HG02623 (cell line): Measurements from ENCODE around the gene RPN1.
"Not testable (repeated sequence)": the region's sequence is repeated elsewhere in the genome, so short reads cannot be mapped to it uniquely, and the experiment has no call there.

Source experiments
- ATAC-seq: cut with Tn5 transposase; IDR thresholded peaks from one replicate; pipeline ENCODE4 v1.9.1; 2021; ENCODE audit warnings: moderate library complexity; ENCODE audit not compliant: unreplicated experiment

RPN1 gene

DNA sequence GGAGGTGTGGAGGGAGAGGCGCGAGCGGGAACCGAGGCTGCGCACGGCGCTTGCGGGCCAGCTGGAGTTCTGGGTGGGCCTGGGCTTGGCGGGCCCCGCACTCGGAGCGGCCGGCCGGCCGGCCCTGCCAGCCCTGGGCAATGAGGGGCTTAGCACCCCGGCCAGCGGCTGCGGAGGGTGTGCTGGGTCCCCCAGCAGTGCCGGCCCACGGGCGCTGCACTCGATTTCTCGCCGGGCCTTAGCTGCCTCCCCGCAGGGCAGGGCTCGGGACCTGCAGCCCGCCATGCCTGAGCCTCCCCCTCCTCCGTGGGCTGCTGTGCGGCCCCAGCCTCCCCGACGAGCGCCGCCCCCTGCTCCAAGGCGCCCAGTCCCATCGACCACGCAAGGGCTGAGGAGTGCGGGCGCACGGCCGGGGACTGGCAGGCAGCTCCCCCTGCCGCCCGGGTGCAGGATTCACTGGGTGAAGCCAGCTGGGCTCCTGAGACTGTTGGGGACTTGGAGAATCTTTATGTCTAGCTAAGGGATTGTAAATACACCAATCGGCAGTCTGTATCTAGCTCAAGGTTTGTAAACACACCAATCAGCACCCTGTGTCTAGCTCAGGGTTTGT, 2.9 kb upstream of the RPN1 start:
- ATAC-seq = not testable (repeated sequence)

DNA sequence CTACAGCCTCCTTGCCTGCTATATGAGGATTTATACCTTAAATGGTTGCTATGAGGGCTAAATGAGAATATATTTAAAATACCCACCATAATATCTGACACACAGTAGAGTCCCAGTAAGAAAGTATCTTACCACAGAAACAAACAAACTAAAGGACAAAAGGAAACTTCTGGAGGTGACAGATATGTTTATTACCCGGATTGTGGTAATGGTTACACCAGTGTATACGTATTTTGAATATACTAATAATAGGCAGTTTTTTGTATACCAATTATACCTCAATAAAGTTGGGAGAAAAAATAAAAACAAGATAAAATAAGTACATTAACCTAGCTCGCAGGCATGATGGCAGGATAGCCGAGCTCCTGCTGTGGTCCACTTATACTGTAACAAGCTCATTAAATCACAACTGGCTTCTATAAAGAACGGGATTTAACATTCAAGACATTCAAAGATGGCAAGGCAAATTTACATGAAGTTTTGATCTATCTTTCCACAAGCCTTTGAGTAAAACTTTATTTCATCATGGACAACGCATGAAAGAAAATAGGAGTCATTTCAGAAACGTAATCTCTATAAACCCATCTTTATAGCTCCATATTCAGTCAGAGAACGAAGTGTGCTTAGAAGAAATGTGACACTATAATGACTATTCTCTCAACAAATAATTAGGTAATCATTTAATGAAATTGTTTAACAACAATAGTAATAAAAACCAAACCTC, 1.5 kb downstream of the RPN1 start:
- ATAC-seq = no peak

DNA sequence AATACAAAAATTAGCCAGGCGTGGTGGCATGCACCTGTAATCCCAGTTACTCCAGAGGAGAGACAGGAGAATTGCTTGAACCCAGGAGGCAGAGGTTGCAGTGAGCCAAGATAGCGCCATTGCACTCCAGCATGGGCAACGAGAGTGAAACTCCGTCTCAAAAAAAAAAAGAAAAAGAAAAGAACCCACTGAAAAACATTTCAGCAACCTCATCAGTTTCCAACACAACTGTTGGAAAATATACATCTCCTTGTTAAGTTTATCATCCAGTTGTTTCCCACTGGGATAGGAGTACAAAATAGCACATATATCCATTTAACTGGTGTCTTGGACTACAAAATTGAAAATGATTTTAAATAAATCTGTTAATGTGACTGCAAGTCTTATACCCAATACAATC, 2.2 kb downstream of the RPN1 start:
- no peak for ATAC-seq

DNA sequence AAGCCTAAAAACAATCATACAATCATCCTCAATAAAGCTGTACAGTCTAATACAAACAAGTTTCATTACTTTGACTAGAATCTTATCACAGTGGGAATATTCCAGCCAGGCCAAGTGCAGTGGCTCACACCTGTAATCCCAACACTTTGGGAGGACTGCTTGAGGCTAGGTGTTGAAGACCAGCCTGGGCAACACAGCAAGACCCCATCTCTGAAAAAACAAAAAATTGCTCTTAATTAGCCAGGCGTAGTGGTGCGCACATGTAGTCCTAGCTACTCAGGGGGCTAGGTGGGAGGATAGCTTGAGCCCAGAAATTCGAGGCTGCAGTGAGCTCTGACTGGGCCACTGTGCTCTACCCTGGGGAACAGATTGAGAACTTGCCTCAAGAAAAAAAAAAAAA, 3.3 kb downstream of the RPN1 start:
- ATAC-seq = no peak

DNA sequence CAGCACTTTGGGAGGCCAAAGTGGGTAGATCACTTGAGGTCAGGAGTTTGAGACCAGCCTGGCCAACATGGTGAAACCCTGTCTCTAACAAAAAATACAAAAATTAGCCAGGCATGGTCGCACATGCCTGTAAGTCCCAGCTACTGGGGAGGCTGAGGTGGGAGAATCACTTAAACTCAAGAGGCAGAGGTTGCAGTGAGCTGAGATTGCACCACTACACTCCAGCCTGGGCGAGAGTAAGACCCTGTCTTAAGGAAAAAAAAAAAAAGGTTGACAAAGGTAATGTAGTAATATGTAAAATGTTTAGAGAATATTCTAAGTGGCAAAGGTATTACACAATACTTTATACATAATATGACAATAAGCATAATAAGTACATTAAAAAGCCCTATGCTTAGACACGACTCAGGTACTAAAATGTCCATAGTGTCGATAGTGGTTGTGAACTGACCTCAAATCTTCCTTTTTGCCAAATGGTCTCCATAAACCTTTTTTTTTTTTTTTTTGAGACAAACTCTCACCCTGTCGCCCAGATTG, 16.5 kb downstream of the RPN1 start:
- ATAC-seq = no peak

DNA sequence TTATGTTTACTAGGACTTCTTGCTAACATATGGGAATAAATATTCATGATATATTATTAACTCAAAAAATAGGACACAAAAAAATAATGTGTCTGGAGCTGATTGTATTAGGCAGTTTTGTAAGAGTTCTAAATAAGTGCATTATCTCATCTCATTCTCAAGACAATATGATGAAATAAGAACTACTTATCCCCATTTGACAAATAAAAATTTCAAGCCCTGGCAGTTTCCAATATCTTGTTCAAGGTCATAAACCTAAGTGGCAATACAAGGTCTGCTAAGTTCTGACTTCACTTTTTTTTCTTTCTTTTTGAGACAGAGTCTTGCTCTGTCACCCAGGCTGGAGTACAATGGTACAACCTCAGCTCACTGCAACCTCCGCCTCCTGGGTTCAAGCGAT, 18.3 kb downstream of the RPN1 start:
- no peak for ATAC-seq

DNA sequence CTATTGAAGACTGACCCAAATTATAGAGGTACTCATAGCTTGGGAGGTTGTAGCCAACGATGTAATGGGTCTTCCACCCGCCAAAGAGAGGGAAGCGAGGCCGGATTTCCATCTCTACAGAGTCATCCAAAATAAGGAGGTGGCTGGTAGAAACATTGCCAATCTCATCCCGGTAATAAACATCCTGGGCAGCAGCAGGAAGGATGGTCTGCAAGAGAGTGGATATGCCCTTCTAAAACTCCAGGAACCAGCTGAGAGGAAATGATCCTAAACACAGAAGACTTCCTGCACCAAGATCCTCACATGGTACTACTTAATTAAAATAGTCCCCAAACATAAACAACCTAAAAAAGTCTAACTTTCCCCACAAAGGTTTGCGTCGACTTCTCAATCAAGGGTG, 20.7 kb downstream of the RPN1 start:
- no peak for ATAC-seq

DNA sequence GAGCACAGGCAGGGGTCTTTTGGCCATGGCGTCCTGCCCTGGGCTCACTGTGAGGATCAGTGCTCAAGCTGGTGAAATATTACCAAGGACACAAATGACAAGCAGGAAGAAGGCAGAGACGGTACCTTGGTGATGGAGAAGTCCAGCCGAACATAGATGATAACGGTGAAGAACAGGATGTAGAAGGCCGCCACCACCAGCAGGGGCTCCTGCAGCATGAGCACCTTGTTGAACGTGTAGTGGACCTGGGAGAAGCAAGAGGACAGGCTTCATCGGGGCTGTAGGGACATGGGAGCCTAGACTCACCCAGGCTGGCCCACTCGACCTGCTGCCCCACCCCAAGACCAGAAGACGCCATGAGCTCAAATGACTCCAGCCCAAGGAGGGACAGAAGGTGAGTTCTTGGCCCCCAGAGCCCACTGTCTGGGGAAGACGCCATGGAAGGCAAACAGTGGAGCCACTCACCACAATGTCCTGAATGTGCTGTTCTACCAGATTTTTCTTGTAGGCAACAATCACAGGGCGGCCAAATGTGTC, 25.1 kb downstream of the RPN1 start:
- ATAC-seq = no peak

DNA sequence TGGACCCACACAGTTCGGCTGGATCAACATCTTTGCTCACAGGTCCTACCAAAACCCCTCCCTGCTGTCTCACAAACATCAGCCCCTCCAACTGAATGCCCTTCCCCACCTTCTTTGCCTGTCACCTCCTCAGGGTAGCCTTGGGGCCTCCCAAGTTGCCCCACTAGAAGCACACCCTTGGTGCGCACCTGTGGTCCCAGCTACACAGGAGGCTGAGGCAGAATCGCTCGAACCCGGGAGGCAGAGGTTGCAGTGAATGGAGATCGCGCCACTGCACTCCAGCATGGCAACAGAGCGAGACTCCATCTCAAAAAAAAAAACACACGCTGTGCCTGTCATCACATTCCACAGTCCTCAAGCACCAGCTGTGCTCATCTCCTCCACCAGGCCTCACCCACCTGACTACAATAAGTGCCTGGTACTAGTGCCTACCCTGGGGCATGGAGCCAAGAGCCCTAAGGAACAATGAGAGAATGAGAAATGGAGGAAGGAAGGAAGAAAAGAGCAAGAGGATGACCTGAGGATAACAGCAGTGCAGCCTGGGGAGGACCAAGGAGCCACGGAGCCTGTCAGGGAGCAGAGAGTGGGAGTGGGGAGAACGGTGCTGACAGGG, 26.0 kb downstream of the RPN1 start:
- no peak for ATAC-seq

DNA sequence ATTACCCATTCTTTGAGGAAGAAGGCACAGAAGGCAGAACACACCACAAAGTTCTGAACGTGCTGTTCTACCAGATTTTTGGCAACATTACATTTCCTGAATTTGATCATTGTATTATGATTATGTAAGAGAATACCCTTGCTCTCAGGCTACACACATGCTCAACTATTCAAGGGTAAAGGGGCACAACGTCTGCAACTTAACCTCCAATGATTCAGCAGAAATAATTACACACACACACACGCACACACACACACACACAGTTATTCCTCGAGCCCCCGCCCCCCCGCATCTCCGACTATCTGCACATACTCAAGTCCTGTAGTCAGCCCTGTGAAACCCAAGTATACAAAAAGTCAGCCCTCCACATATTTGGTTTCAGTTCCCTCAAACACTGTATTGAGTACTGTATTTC, 26.8 kb downstream of the RPN1 start:
- ATAC-seq = no peak

DNA sequence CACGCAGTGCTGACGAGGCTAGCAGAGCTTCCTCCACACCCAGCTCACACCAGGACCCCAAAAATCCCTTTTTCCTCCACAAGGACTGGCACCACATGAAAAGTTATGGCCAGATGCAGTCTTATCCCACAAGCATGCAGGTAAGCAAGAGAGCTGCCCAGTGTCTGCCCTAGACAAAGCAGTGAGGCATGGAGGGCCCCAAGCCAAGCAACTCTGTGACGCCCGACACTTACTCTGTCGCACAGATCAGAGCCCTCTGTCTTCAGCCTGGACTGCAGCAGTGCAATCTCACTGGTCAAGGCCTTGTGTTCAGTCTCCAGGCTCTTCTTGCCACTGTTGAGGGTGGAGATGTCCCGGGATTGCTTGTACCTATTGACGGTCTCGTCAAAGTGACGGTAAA, 28.7 kb downstream of the RPN1 start:
- no peak for ATAC-seq

DNA sequence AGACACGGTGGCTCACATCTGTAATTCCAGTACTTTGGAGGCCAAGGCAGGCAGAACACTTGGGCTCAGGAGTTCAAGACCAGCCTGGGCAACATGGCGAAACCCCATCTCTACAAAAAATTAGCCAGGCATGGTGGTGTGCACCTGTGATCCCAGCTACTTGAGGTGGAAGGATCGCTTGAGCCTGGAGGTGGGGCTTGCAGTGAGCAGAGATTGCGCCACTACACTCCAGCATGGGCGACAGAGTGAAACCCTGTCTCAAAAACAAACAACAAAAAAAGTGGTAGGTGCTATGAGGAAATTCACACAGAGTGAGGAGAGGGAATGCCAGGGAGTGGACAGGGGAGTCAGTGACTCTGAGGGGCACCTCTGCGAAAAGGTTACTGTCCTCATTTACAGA, 29.4 kb downstream of the RPN1 start:
- no peak for ATAC-seq

DNA sequence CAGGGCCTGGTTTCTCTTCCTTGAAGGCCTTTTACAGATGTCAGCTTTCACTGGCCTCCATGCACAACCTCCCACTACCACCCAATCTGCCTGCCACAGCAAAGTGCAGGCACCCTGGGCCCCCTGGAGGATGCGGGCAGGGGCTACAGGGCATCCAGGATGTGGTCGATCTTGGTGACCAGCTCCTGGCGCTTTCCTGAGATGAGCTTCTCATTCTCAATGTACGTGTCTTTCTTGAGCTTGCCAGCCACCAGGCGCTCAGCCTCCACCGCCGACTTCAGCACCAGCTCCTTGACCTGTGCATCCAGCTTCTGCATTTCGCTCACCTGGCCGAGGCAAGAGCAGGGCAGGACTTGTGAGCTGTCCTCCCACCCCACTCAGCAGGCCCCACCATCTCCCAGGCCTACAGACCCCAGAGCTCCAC, 30.3 kb downstream of the RPN1 start:
- no peak for ATAC-seq

DNA sequence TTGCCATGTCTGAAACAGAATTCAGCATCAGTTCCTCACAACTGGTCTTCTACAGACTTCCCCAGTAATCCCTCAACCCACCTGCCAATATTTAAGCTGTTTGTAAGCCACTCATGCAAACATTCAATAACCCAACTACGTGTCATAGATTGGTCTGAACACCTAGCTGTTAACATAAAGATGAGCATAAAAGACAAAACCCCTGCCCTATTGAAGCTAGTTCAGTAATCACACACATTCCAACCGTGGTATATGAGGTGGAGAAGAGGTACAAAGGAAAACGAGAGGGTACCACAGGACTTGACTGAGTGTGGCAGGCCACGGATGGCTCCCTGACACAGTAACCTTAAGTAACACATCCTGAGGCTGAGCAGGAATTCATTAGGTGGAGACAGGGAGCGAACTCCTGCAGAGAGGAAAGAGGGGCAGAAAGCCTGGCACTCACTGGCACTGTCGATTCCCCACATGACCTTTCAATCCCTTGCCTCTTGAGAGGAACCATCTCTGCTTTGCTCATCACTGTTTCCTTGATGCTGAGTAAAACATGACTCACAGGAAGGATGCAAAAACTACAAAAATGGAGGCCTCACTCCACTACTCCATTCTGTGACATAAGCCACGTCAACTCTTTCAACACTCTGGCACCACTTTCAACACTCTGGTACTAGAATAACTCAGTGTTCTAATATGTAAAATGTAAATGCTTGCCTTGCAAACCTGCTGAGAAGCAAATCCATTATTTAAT, 31.3 kb downstream of the RPN1 start:
- ATAC-seq = no peak

DNA sequence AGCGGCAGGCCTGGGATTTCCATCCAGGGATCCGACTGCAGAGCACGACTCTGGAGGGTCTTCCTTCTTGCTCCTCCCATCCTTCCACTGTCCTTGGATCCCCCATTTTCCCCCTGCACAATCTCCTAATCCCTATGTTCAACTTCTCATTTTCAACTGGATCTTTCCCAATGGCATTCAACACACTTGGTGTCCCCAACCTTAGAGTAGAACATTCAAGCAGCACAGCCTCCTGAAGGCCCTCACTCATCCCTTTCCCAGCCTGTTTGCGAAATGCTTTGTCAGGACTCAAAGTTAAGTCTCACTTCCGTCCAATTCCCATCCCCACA, 32.3 kb downstream of the RPN1 start:
- no peak for ATAC-seq

DNA sequence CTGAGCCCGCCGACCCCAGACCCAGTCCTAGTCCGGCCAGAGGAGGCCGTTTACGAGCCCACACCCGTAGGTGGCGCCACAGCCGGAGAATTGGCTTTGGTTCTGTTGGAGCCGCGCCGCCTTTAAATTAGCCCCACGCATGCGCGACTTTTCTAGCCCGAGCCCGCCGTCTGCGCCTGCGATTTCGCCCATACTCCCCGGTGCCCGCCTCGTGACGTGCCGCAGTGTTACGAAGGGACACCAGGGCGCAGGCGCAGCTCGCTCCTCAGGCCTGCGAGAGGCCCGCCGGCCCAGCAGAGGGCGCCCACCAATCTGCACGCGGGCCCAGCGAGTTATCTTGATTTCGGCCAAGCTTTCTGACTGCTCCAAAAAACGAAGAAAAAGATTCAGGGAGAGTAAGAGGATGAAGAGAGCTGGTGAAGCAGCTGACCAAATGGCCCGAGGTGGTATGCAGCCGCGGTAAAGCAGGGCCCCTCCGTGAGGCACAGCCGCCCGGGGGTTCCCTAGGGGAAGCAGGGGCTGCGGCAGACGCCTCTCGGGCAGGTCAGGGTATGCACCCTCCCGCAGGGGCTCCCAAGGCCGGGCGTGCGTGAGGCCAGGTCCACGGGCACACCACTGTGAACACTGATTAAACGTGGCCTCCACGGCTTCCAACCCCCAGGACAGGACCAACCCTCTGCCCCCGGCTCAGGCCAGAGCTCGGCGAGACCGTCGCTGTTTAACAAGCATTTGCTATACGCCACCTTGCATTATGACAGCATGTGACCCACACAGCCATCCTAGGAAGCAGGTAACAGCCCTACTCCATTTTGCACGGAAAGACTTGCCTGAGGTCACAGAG, 32.8 kb downstream of the RPN1 start:
- peak; percentile 89 for ATAC-seq

DNA sequence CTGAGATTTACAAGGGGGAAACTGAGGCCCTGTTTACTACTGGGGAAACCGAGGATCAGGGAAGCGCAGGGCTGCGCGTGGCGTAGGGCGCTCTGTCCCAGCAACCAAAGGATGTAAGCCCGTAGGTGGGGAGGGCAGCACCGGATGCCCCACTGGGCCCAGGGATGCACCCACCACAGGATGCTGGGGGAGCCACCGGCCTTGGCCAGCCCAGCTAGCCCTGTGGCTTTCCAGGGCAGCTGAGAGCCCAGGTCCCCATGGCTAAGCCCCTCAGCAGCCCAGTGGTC, 33.4 kb downstream of the RPN1 start:
- ATAC-seq = no peak

DNA sequence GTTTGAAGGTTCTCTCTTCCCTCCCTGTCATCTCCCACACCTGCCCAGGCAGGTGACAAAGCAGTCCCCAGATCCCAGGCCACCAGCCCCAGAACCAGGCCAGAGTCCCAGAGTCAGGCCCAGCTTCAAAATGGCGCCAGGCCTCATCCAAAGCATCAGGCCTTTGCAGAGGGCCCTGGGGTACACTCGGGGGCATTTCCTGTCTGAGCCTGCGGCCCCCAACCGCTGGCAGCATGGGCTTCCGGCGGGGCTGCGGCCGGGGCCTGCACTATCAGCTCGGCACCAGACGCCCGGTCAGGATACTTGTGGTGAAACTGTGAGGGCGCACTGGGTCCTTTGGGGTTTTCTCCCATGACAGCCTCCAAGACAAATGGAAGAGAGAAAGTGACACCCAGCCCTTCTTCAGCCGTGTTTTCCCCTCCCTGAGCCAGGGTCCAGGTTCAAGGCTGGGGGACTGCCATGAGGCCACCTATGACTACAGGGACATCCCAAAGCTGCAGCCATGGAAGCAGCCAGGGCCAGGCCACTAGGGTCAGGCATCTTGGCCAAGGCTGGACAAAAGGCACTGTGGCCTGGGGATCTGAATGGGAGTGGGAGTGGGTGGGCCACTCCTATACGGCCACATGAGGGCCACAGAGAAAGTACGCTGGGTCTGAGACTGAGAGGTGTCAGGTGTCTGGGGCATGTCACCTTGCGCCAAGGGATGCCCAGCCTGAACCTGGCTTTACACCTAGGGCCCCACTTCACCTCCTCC, 33.9 kb downstream of the RPN1 start:
- ATAC-seq = no peak

DNA sequence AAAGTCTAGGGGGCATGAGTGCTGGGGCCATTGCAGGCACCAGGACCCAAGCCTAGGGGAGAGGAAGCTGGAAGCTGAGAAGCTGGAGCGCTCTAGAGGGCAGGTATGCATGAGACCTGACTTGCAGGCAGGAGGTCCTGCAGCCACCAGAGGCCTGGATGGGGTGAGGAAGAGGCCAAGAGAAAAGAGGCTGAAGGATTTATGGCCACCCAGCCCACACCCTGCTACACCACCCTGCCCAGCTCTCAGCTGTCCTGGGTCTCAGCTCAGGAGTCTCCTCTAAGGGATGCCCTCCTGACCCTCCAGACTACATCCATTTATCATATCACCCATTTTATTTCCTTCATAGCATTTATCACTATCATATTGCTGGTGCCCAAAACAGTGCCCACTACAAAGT, 36.5 kb downstream of the RPN1 start:
- ATAC-seq = no peak
